Measurements from ENCODE around the gene SURF6. TPM values are rescaled to one million over a fixed set of nuclear protein-coding genes. Genes with fewer than 3 reads are reported as not detected.

The SURF6 gene
- polyA plus RNA-seq, 3 donors from 2014 or later: 3.0 to 15.5 (median 5.7) TPM

- peak in 2 of 3 donors; percentile 20 to 24 for DNase-seq
- no peaks in the 10 kb centered on the region for H3K36me3 Mint-ChIP-seq
- no peaks in the 10 kb centered on the region for H3K9me3 Mint-ChIP-seq
- H3K4me1 Mint-ChIP-seq: peaks cover 48 to 49% of the 10 kb centered on the region in 2 donors
- H3K27ac Mint-ChIP-seq: peak overlapping the region; percentile 88 to 99 (median 97)
- H3K4me3 Mint-ChIP-seq: peak overlapping the region; percentile 84 to 96 (median 95)
- H3K27me3 Mint-ChIP-seq (ENCODE audit: low read depth in 3 of 3): peaks cover 0 to 21% (median 7%) of the 10 kb centered on the region in 3 donors
Measured at GRCh38 chr9:133375116-133375723, 39.2 kb upstream of the SURF6 start.

- H3K9me3 Mint-ChIP-seq: no peaks in the 10 kb centered on the region
- H3K4me1 Mint-ChIP-seq: peaks cover 53 to 55% of the 10 kb centered on the region in 2 donors
- peak overlapping the region; percentile 88 to 99 (median 97) for H3K27ac Mint-ChIP-seq
- DNase-seq: peak; percentile 29 to 58 (median 35)
- H3K36me3 Mint-ChIP-seq: no peaks in the 10 kb centered on the region
- peaks cover 0 to 21% (median 8%) of the 10 kb centered on the region in 3 donors for H3K27me3 Mint-ChIP-seq (ENCODE audit: low read depth in 3 of 3)
- peak overlapping the region; percentile 84 to 96 (median 95) for H3K4me3 Mint-ChIP-seq
Measured at GRCh38 chr9:133374612-133375115, 38.7 kb upstream of the SURF6 start.

- Mint-ChIP-seq H3K27me3 (ENCODE audit: low read depth in 3 of 3) (peaks cover 0 to 19% (median 10%) of the 10 kb centered on the region in 3 donors), H3K36me3 (peaks cover 0 to 4% (median 4%) of the 10 kb centered on the region in 3 donors), H3K4me1 (peaks cover 73 to 74% of the 10 kb centered on the region in 2 donors), H3K9me3 (no peaks in the 10 kb centered on the region), H3K27ac (peak overlapping the region; percentile 89 to 98 (median 95)), H3K4me3 (peak overlapping the region in 4 of 5 donors; percentile 44 to 82 (median 66))
- no peak for DNase-seq
Measured at GRCh38 chr9:133372144-133372543, 36.2 kb upstream of the SURF6 start.

GRCh38 chr9:133371261-133371711 lies 35.3 kb upstream of the SURF6 start:
- Mint-ChIP-seq H3K9me3 (no peaks in the 10 kb centered on the region), H3K27ac (peak overlapping the region; percentile 89 to 98 (median 95)), H3K27me3 (ENCODE audit: low read depth in 3 of 3) (peaks cover 0 to 16% (median 10%) of the 10 kb centered on the region in 3 donors), H3K4me1 (peaks cover 75 to 76% of the 10 kb centered on the region in 2 donors), H3K4me3 (peak overlapping the region; percentile 72 to 82 (median 72)), H3K36me3 (peaks cover 0 to 4% (median 4%) of the 10 kb centered on the region in 3 donors)
- DNase-seq: peak; percentile 47 to 56 (median 51)

DNA sequence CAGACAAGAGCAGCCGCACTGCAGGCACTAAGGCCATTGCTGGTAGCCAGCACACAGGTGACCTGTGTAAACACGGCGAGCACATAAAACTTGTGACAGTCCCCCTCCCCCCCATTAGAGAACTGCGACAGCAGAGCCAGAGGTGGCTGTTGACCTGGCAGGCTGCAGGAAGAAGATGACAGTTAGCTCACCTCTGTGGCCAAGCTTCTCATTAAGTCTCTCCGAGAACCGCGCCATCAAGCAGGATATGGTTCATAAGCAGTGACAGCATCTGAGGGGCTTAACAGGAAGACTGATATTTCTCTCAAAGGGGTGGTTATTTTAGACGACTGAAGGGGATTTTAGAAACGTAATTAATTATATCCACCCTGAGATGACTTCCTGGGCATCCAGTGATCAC lies 34.7 kb upstream of the SURF6 start:
- peak overlapping the region; percentile 89 to 98 (median 95) for H3K27ac Mint-ChIP-seq
- H3K27me3 Mint-ChIP-seq (ENCODE audit: low read depth in 3 of 3): peaks cover 0 to 16% (median 10%) of the 10 kb centered on the region in 3 donors
- peak overlapping the region; percentile 72 to 82 (median 72) for H3K4me3 Mint-ChIP-seq
- peaks cover 79 to 82% of the 10 kb centered on the region in 2 donors for H3K4me1 Mint-ChIP-seq
- peak; percentile 42 to 50 (median 49) for DNase-seq
- H3K36me3 Mint-ChIP-seq: peaks cover 4 to 8% (median 6%) of the 10 kb centered on the region in 3 donors
- H3K9me3 Mint-ChIP-seq: no peaks in the 10 kb centered on the region

GRCh38 chr9:133369933-133370332 lies 33.9 kb upstream of the SURF6 start:
- DNase-seq: no peak
- peaks cover 76 to 80% of the 10 kb centered on the region in 2 donors for H3K4me1 Mint-ChIP-seq

GRCh38 chr9:133369422-133369821 lies 33.4 kb upstream of the SURF6 start:
- Mint-ChIP-seq H3K9me3 (no peaks in the 10 kb centered on the region), H3K4me3 (peak overlapping the region in 4 of 5 donors; percentile 40 to 82 (median 57)), H3K4me1 (peaks cover 71 to 75% of the 10 kb centered on the region in 2 donors), H3K27ac (peak overlapping the region; percentile 89 to 98 (median 95)), H3K36me3 (peaks cover 4 to 9% (median 8%) of the 10 kb centered on the region in 3 donors), H3K27me3 (ENCODE audit: low read depth in 3 of 3) (peaks cover 0 to 8% (median 3%) of the 10 kb centered on the region in 3 donors)
- no peak for DNase-seq

More at GRCh38 chr9:133369933-133370332, 33.9 kb upstream of the SURF6 start:
- Mint-ChIP-seq H3K9me3 (no peaks in the 10 kb centered on the region), H3K27me3 (ENCODE audit: low read depth in 3 of 3) (peaks cover 0 to 13% (median 8%) of the 10 kb centered on the region in 3 donors), H3K4me3 (peak overlapping the region; percentile 72 to 82 (median 72)), H3K27ac (peak overlapping the region; percentile 89 to 98 (median 95)), H3K36me3 (peaks cover 4 to 9% (median 8%) of the 10 kb centered on the region in 3 donors)

DNA sequence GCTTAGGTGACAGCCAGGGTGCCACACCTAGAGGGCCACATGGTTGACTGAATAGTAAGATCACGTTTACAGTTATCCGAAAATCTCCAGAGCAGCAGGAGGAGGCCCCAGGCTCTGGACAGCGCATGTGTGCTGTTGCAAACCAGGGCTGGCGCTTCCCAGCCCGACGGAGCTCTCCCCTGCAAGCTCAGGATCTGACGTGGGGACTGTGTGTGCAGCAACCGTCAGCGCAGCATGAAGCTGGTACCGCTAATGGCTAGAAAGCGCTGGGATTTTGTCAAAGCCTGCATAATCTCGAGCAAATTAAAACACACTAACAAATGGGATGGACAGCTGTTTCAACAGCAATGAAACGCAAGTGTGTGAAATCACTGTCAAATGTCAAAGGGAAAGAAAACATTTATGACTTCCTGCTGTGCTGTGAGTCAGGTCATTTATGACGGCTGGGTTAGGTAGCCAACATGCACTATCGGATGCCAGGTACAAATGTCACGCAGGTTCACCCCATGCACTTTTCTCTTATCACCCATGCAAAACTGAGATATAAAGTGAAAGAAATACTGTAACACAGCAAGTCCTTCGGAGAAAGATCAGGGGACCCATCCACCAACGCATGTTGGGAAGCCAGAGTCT lies 32.4 kb upstream of the SURF6 start:
- peaks cover 69 to 72% of the 10 kb centered on the region in 2 donors for H3K4me1 Mint-ChIP-seq

DNA sequence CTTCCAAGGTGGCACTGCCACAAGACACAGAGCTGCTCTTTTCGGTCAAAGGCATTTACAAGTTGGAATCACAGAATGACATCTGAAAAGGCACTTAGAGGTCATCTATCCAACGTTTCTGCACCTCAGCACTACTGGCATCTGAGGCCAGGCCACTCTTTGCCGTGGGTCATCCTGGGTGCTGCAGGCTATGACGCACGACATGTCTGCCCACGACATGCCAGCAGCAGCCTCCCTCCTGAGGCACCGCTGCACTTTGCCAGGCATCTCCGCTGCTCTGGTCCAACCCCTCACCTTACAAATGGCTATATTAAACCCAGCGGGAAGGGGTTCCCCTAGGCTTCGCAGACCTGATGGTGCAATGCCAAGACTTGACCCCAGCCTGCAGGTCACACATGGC lies 31.8 kb upstream of the SURF6 start:
- Mint-ChIP-seq H3K4me3 (no peak overlapping the region), H3K27me3 (ENCODE audit: low read depth in 3 of 3) (peaks cover under 1 to 10% (median 5%) of the 10 kb centered on the region in 3 donors), H3K36me3 (peaks cover 10 to 19% (median 15%) of the 10 kb centered on the region in 3 donors), H3K4me1 (peaks cover 64 to 69% of the 10 kb centered on the region in 2 donors), H3K9me3 (no peaks in the 10 kb centered on the region), H3K27ac (peak overlapping the region in 1 of 6 donors; percentile 18)
- DNase-seq: no peak

More for the DNA sequence above, 32.4 kb upstream of the SURF6 start:
- DNase-seq: no peak
- peak overlapping the region in 3 of 5 donors; percentile 13 to 82 (median 43) for H3K4me3 Mint-ChIP-seq
- no peaks in the 10 kb centered on the region for H3K9me3 Mint-ChIP-seq
- peak overlapping the region; percentile 77 to 98 (median 93) for H3K27ac Mint-ChIP-seq
- H3K36me3 Mint-ChIP-seq: peaks cover 8 to 13% (median 12%) of the 10 kb centered on the region in 3 donors
- H3K27me3 Mint-ChIP-seq (ENCODE audit: low read depth in 3 of 3): peaks cover 0 to 10% (median 4%) of the 10 kb centered on the region in 3 donors

DNA sequence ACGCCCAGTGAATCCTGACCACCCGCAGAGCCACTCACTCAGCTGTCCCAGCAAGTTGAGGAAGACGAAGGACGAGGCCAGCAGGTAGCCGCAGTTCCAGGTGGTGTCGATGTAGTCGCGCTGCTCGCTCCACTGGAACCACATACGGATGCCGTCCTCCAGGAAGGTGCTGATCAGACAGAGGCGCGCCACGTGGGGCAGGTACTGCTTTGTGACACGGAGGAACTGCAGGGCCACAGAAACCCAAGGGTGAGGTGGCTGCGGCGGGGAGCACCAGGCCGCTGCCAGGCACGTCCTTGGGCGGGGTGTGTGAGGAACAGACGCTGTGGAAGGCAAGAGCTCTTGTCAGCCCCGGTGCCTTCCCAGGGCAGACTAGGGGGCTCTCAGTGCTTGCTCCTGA lies 31.2 kb upstream of the SURF6 start:
- peaks cover 10 to 21% (median 18%) of the 10 kb centered on the region in 3 donors for H3K36me3 Mint-ChIP-seq
- no peak for DNase-seq
- H3K4me3 Mint-ChIP-seq: no peak overlapping the region
- peaks cover 2 to 10% (median 5%) of the 10 kb centered on the region in 3 donors for H3K27me3 Mint-ChIP-seq (ENCODE audit: low read depth in 3 of 3)
- no peak overlapping the region for H3K27ac Mint-ChIP-seq
- H3K9me3 Mint-ChIP-seq: no peaks in the 10 kb centered on the region
- peaks cover 59 to 63% of the 10 kb centered on the region in 2 donors for H3K4me1 Mint-ChIP-seq

DNA sequence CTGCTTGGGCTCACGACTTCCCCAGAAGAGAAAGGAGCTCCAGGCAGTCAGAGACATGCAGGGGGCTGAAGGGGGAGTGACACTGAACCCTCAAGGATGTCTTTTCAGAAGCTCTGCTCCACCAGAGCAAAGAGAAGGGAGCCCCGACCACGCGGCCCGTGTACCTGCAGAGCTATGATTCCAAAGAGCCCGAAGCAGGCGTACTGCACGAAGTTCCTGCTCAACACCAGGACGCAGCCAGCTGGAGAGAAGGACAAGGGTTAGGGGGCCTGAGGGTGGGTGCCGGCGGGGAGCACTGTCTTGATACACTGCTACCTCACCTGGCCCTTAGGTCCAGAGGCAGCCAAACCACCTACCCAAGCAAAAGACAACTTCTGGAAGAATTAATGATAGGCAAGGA lies 30.4 kb upstream of the SURF6 start:
- Mint-ChIP-seq H3K9me3 (no peaks in the 10 kb centered on the region), H3K36me3 (peaks cover 13 to 29% (median 22%) of the 10 kb centered on the region in 3 donors), H3K4me3 (no peak overlapping the region), H3K27ac (no peak overlapping the region), H3K27me3 (ENCODE audit: low read depth in 3 of 3) (peaks cover 2 to 16% (median 5%) of the 10 kb centered on the region in 3 donors), H3K4me1 (peaks cover 51 to 56% of the 10 kb centered on the region in 2 donors)
- no peak for DNase-seq

DNA sequence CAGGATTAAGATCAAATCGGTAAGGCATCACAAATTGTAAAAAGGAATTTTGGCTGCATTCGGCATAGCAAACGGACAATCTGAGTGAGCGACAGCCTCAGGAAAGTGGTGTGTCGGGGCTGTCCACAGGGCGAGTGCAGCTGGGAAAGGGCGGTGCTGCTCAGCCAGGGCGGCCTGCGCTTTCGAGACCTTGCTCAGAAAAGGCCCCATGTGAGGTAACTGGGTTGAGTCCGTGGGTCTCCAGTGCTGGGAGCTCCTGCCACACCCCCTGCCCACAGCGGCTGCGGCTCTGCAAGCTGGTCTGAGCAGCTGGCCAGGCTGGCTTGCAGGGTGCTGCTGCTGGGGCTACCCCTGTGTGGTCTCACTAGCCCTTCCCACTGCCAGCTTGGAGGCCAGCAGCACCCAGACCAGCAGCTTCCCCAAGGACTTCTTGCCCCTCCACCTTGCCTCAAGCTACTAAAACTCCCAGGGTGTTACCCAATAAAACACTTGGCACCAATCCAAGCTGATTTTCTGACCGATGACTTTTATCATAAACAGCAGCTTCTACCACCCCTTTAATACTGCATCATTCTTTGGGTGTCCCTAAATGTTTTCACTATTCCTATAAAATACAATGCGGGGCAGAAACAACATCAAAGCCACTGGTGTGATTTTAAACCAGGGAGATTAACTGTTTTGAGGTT lies 26.5 kb upstream of the SURF6 start:
- Mint-ChIP-seq H3K27me3 (ENCODE audit: low read depth in 3 of 3) (peaks cover 4 to 16% (median 6%) of the 10 kb centered on the region in 3 donors), H3K4me1 (peaks cover 32 to 35% of the 10 kb centered on the region in 2 donors), H3K36me3 (peaks cover 9 to 35% (median 18%) of the 10 kb centered on the region in 3 donors), H3K27ac (peak overlapping the region in 2 of 6 donors; percentile 34 to 66), H3K4me3 (no peak overlapping the region), H3K9me3 (no peaks in the 10 kb centered on the region)
- DNase-seq: no peak

DNA sequence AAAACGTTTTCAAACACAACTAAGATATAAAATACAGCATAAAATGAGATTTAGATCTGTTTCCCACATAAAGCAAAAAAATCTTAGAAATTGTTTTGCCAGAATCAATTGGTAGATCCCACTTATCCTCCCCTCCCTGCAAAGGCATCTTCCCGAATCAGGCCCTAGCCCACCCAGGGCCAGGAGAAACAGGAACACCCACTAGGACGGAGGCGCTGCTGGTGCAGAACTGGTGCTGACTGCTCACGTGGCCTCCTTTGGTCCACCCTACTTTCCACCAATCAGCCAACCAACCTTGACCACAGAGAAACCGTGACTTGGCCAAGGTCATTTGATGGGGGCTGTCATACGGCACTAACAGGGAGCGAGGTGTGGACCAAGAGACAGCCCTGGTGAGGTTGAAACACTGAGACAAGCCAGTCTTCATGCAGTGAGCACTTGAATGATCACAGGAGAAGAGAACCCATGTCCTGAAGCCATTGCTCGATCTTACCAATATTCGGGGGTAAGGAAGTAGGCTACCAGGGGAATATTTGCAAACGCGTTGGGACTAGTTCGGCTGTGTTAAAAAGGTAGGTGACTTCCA lies 25.6 kb upstream of the SURF6 start:
- no peak overlapping the region for H3K4me3 Mint-ChIP-seq
- H3K27me3 Mint-ChIP-seq (ENCODE audit: low read depth in 3 of 3): peaks cover 4 to 16% (median 7%) of the 10 kb centered on the region in 3 donors
- no peak for DNase-seq
- H3K4me1 Mint-ChIP-seq: peaks cover 35 to 41% of the 10 kb centered on the region in 2 donors
- no peaks in the 10 kb centered on the region for H3K9me3 Mint-ChIP-seq
- peak overlapping the region in 4 of 6 donors; percentile 12 to 66 (median 24) for H3K27ac Mint-ChIP-seq
- H3K36me3 Mint-ChIP-seq: peaks cover 9 to 35% (median 18%) of the 10 kb centered on the region in 3 donors
